ENCODE measurements around the gene DNAJC13. TPM values are rescaled to one million over a fixed set of nuclear protein-coding genes. Genes with fewer than 3 reads are reported as not detected.
A peak's percentile ranks its signal among the peaks of the same experiment; 100 is the strongest.

Gene DNAJC13
- total and polyA plus RNA-seq, 10 donors, result 5.6 to 78.4 (median 51.2) TPM

GRCh38 chr3:132401255-132401654, 16.0 kb upstream of the DNAJC13 start:
- no peak overlapping the region for H3K4me3 ChIP-seq
- H3K9me3 ChIP-seq, result peaks cover 0 to 7% (median 2%) of the 10 kb centered on the region in 8 donors
- peaks cover 4 to 20% (median 14%) of the 10 kb centered on the region in 6 donors for H3K4me1 ChIP-seq
- intact Hi-C loops (cut with DNase I; ENCODE audit: low total_unique reads), result no loop called here
- 73 to 94% (median 89%) methylated on average over 13 of the region's 13 CpGs for WGBS, 5 donors
- TF ChIP-seq POLR2A (IDR thresholded peaks at IDR 0.05) (no peak), POLR2AphosphoS5 (IDR thresholded peaks at IDR 0.05) (no peak), CTCF (IDR thresholded peaks at IDR 0.05 in 8 of 11, conservative IDR thresholded peaks at IDR 0.05 in 3 of 11) (no peak)
- H3K27ac ChIP-seq, result no peak overlapping the region
- H3K27me3 ChIP-seq (replicated peaks in 1 of 7), result no peaks in the 10 kb centered on the region
- no peak for DNase-seq
- H3K36me3 ChIP-seq, result no peaks in the 10 kb centered on the region

- intact Hi-C loops (cut with DNase I; ENCODE audit: low total_unique reads), result no loop called here
- Histone ChIP-seq H3K9me3 (no peaks in the 10 kb centered on the region), H3K27ac (peak overlapping the region in 1 of 8 donors; percentile 47), H3K4me1 (peaks cover 4 to 30% (median 24%) of the 10 kb centered on the region in 6 donors), H3K27me3 (replicated peaks in 1 of 7) (no peaks in the 10 kb centered on the region), H3K36me3 (no peaks in the 10 kb centered on the region), H3K4me3 (no peak overlapping the region)
- DNase-seq, result no peak
- 56 to 84% (median 59%) methylated on average over 3 of the region's 3 CpGs for WGBS, 5 donors
- TF ChIP-seq POLR2A (IDR thresholded peaks at IDR 0.05) (no peak), CTCF (IDR thresholded peaks at IDR 0.05 in 8 of 11, conservative IDR thresholded peaks at IDR 0.05 in 3 of 11) (no peak)
Measured at GRCh38 chr3:132404276-132404675, 13.0 kb upstream of the DNAJC13 start.

- no peak for DNase-seq
- H3K4me3 ChIP-seq, result no peak overlapping the region
- peak overlapping the region in 6 of 8 donors; percentile 7 to 49 (median 16) for H3K27ac ChIP-seq
- peaks cover 4 to 30% (median 24%) of the 10 kb centered on the region in 6 donors for H3K4me1 ChIP-seq
- no peaks in the 10 kb centered on the region for H3K9me3 ChIP-seq
- 37 to 58% (median 41%) methylated on average over 1 of the region's 1 CpG for WGBS, 5 donors
- H3K27me3 ChIP-seq (replicated peaks in 1 of 7), result no peaks in the 10 kb centered on the region
- intact Hi-C loops (cut with DNase I; ENCODE audit: low total_unique reads), result no loop called here
- TF ChIP-seq POLR2AphosphoS5 (IDR thresholded peaks at IDR 0.05), result no peak
- H3K36me3 ChIP-seq, result no peaks in the 10 kb centered on the region
Measured at GRCh38 chr3:132405188-132405587, 12.1 kb upstream of the DNAJC13 start.

- intact Hi-C loops (cut with DNase I; ENCODE audit: low total_unique reads), result no loop called here
- Histone ChIP-seq H3K4me1 (peaks cover 4 to 30% (median 24%) of the 10 kb centered on the region in 6 donors), H3K9me3 (no peaks in the 10 kb centered on the region), H3K27me3 (replicated peaks in 1 of 7) (no peaks in the 10 kb centered on the region), H3K36me3 (no peaks in the 10 kb centered on the region), H3K27ac (peak overlapping the region in 6 of 8 donors; percentile 7 to 49 (median 18)), H3K4me3 (no peak overlapping the region)
- DNase-seq, result no peak
- TF ChIP-seq POLR2A (IDR thresholded peaks at IDR 0.05) (no peak), CTCF (IDR thresholded peaks at IDR 0.05 in 8 of 11, conservative IDR thresholded peaks at IDR 0.05 in 3 of 11) (no peak), POLR2AphosphoS5 (IDR thresholded peaks at IDR 0.05) (no peak)
- 65 to 80% (median 65%) methylated on average over 4 of the region's 4 CpGs for WGBS, 5 donors
Measured at GRCh38 chr3:132405609-132406299, 11.5 kb upstream of the DNAJC13 start.
